ENCODE data around the gene HBP1.
"Not testable (repeated sequence)": the region's sequence is repeated elsewhere in the genome, so short reads cannot be mapped to it uniquely, and the experiment has no call there.

HBP1 gene, protein sequence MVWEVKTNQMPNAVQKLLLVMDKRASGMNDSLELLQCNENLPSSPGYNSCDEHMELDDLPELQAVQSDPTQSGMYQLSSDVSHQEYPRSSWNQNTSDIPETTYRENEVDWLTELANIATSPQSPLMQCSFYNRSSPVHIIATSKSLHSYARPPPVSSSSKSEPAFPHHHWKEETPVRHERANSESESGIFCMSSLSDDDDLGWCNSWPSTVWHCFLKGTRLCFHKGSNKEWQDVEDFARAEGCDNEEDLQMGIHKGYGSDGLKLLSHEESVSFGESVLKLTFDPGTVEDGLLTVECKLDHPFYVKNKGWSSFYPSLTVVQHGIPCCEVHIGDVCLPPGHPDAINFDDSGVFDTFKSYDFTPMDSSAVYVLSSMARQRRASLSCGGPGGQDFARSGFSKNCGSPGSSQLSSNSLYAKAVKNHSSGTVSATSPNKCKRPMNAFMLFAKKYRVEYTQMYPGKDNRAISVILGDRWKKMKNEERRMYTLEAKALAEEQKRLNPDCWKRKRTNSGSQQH

DNA sequence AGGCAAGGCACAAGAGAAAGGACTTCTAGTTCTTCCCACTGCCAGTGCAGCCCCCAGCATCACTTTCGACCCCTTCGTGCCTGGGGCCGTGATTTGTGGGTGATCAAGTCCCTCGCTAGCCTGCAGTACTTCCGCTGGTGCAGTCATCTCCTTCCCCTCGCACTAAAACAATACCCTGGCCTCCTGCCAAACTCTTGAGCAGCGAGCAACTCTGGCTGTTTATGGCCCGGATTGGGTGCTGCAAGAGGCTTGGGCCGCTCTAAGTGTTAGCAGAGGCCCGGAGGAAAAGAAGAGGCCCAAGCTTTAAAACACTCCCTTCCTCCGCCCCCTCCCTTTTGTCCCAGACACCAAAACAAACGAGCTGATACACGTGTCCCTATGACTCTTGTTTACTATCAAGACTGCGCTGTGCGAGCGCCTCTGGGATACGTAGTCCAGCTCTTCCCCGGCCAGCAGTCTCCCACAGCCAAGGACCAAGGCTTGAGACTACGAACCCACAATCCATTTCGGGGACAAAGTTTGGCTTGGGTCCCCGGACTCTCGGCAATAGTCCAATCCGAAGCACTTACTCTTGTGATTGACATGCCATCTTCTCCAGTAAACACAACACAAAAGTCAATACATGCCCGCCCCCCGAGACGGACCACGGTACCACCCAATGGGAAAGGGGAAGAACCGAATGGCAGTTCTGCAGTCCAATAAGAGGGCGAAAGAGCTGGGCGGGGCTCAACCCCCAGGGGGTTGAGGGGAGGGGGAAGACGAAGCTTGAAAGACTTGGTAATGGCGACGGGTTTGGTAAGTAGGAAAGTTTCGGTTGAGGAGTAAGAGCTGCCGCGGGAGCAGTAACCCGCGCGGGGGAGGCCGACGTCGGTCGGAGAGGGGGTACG is at the start of gene HBP1:
TSS of gene HBP1 (plus strand) at position 771 of the 887 bp plus-strand sequence. CDS start 10,891 bp downstream, outside the sequence.
- peak; percentile 98 for DNase-seq

DNA sequence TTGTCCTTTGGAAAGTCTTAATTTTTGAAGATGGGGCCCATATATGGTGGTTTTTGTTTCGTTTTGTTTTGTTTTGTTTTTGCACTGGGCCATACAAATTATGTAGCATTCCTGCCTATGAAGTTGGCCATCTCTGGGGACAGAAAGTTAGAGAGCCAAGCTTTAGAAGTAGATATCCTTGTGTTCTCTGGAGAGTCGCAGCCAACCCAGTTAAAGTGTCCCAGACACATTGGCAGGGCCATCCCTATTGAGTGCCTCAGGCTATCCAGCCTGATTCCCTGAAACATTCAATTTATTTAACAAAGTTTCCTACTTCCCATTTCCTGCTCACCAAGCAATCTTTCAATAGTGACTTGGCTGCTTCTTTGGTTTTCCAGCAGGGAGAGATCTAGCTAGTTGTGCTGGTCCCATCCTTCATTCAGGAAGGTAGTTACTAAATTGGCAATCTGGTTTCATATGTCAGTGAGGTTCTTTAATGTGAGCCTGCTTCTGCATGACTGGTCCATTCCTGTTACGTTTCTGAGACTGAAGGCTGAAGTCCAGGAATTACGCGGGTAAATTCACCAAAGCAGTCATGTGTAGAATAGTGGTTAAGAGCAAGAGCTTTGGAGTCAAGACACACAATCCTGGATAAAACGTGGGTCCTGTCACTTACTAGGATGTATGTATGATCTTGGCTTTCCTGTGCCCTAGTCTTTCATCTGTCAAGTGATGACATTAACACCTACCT is 49.3 kb upstream of the HBP1 start:
- DNase-seq = no peak

DNA sequence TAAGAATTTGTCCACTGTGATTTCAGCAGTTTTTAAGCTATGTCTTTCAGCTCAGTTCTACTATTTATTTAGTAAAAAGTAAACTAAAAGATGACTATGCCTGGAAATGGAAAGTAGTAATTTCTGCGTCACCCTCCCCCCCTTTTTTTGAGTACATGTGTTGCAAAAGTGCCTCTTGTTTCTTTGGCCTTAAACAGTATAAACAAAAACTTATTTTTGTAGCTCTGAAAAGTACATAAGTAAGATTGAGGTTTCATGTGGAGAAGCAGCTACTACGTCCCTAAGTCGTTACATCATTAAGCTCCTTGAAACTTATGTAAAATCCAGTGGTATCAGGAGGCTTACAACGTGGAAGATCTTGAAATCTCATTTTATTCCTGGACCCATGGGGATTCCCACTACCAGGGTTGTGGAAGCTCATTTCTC is 46.3 kb upstream of the HBP1 start:
- no peak for DNase-seq

DNA sequence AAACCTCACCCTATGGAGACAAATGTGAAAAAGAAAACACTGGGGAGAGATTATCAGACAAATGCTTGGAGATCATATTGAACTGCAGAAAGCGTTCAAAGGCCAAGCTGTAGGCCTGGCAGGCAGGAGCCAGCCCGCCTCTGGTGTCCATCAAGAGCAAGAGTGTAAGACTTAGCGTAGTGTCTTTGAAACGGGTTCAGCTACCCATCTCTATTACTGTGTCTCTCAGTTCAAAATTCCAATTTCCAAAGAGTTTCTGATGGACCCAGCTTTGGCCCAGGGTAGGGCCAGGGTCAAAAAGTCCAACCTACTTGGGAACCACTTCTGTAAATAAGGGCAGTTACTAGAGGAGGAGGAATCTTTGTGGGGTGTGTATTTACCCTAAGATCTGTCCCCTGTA is 45.4 kb upstream of the HBP1 start:
- no peak for DNase-seq

DNA sequence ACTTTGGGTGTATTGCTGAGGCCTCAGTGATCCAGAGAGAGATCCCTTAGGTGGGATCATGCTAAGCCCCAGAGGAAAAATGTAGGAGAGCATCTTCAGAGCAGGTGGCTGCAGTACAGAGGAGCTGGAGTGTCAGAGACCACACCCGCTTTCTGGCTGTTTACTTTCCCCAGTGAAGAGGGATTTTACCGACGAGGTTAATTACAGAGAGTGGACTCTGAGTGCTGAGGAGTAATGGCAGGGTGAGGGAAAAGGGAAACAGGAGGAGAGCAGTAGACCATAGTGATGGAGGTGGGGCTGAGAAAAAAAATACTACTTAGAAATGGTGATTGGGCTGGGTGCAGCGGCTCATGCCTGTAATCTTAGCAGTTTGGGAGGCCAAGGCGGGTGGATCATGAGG is 43.3 kb upstream of the HBP1 start:
- no peak for DNase-seq

DNA sequence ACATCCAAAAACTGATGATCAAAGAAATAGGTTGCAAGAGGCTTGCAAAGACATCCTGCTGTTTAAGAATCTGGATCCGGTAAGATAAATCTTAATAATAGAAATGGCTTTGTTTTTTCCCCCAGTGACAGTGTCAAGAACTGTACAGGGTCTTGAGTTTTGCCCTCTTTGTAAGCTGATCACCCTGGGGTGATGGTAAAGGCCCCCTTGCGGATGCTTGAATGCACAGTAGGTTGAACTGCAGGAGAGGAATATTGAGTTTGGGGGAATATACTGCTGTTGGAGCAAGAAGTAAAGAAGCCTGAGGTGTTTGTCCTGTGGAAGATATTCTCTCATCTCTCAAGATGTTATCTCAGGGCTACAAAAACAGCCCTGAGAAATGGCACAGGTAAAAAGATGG is 40.6 kb upstream of the HBP1 start:
- DNase-seq = no peak

DNA sequence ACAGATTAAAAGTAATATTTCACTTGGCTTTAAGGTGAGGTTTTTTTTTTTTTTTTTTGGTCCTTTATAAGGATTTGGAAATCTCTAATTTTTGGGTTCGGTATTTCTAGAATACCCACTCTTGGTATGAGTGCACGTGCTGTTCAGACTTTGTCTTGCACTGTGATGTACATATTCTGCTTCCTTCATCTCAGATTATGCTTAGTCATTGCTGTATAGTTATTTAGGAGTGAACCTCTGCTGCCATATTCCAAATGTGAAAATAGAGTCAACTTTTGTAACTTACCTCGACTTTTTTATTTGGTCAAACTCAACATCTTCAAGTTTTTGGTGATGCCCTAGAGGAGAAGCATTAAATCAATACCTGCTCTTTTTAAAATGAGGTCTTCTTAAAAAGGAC is 40.1 kb upstream of the HBP1 start:
- no peak for DNase-seq

DNA sequence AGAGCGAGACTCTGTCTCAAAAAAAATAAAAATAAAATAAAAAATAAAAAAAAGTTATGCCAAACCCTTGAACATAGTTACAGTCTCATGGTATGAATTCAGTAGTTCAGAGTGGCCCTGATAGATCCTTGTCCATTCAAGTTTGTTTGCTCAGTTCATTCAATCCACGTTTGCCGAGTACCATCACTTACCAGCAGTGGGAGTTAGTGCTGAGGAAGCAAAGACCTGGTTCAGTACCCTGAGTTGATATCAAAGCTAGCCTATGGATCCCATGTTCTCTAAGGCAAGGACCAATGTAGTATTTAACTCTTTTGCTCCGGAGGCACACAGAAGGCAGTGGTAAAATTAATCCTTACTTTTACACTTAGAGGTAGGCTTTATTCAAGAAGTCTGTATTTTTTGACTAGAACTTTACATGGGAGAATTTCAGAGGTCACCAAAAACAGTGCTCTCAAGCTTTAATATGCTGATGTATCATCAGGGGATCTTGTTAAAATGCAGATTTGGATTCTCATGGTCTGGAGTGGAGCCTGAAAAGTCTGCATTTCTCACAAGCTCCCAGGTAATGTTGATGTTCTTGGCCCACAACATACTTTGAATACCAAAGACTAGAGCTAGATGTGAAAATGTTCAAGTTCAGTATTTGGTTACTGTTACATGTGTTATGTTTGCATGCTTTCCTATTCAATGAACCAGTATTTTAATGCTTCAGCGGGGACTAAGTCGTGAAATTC is 38.1 kb upstream of the HBP1 start:
- DNase-seq = no peak

DNA sequence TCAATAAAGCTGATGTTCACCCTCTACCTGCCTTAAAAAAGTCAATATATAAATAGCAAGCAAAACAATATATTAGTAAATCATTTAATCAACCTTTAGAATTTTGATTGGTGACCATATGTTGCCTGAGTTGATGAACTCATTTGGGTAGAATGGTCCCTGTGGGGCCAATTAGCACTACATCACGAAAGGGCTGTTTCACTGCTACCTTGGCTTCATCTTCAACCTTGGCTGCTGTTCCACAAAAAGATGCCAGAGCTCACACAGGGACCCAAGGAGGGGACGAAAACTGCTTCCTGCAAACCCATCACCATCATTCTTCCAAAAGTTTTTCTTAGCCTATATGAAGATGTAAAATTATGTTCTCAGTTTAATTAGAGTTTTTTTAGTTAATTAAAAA is 35.4 kb upstream of the HBP1 start:
- DNase-seq = no peak

DNA sequence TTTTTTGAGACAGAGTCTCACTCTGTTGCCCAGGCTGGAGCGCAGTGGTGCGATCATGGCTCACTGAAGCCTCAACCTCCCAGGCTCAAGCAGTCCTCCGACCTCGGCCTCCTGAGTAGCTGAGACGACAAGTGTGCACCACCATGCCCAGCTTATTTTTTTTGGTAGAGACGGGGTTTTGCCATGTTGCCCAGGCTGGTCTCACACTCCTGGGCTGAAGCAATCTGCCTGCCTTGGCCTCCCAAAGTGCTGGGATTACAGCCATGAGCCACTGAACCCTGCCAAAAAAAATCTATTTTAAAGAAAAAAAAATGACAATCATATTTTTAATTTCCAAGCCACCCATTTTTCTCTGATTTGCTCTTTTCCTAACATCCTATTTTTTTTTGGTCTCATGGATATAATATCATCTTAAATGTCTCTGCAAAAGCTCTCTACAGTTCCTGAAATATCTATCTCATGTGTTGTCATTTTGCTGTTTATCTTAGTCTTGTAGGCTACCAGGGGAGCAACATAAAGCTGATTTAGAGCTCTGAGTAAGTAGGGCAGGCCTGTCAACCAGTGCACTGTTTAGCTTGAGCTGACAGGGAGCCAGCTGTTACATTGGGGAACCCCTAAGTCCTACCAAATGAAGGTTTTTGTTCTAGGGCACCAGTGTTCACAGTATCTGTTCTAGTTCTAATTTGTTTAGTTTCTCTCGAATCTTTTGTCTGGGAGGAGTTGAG is 29.9 kb upstream of the HBP1 start:
- no peak for DNase-seq

DNA sequence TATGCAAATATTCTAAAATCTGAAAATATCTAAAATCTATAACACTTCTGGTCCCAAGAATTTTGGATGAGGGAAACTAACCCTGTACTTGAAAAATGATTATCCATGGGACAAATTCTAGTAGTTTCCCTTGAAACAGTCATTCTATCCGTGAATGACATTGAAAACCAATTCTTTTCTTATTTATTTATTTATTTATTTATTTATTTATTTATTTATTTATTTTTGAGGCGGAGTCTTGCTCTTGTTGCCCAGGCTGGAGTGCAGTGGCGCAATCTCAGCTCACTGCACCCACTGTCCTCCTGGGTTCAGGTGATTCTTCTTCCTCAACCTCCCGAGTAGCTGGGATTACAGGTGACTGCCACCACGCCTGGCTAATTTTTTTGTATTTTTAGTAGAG is 24.9 kb upstream of the HBP1 start:
- DNase-seq = not testable (repeated sequence)

DNA sequence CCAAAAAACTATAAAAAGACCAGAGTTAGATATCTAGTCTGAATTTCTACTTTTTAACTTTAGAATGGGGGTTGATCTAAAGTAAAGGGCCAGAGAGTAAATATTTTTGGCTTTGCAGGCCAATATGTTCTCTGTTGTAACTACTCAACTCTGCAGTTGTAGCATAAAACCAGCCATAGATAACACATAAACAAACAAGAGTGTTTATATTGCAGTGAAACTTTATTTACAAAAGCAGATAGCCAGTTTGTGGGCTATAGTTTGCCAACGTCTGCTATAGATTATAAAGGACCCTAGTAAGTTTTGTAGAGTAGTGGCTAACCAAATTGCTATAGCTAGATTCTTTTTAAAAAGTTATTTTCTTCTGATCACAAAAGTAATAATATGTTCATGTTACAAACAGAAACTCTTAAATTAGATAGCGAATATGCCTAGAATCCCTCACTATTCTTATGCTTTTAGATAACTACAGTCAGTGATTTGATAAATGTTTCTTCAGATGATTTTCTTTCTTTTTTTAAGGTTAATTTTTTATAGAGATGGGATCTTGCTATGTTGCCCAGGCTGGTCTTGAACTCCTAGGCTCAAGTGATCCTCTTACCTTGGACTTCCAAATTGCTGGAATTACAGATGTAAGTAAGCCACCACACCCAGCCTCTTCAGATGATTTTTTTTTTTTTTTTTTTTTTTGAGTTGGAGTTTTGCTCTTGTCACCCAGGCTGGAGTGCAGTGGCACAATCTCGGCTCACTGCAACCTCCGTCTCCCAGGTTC is 23.6 kb upstream of the HBP1 start:
- no peak for DNase-seq

DNA sequence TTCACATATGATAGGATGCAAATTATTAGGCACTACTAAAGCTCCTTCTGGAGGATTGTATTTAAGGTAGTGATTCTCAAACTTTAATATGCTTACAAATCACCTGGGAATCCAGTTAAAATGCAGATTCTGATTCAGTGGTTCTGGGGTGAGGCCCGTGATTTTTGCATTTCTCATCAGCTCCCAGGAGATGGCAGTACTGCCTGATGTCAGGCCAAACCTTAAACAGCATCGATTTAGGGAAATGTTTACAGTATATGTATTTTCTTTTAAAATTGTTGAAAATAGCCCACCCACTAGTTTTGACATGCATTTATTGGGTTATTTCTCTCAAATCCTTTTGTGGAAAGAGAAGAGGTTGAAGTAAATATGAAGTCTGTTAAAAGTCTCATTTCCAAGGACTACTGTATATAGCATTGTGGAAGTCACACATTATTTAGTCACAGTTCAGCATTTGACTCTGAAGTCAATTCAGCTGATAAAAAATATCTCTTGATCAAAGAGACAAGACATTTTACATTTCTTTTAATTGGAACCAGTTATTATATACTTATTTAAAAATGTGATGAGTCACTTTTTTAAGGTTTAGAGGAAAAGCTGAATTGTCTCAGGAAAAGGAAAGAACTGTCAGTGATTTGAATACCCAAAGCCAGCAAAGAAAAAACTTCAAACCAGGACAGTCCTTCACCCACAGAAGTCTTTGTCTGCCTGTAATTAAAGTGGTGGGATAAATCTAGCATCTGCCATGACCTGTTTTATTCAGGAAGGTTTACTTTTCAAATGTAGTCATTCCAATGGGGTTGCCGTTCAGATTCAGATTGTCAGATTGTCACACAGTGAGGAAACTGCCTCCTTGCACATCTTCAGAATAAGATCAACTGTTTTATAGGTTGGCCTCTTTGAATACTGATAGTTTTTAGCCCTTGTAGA is 21.1 kb upstream of the HBP1 start:
- peak in 1 of 2 experiments; percentile 22 for DNase-seq

DNA sequence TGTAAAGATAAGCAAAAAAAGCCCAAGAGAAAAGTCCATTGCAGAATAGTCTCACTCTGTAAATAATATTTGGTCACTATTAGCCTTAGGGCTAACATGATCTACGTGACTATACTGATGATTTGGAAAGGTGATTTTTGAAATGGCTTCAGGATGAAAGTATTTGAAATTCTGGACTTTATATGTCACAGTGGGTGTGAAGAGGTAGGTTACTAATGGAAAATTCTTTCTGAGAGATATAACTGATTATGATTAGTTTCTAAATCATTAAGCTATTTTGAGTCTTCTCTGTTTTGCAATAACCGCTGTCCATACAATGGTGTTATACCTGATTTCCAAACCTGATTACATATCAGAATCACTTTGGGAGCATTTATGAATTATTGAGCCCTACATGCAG is 20.1 kb upstream of the HBP1 start:
- DNase-seq = no peak

DNA sequence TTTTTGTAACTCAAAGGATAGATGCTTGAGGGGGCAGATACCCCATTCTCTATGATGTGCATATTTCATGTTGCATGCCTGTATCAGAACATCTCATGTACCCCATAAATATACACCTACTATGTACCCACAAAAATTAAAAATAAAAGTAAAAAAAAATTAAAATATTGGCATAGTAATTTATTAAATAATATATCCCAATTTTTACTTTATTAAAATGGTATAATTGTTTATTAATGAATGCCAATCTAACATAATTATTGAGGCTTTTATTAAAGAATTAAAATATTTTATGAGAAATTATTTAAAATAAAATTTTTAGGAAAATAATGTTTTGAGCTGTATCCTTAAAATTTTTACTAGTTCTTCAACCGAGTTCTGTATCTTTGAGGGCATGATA is 18.9 kb upstream of the HBP1 start:
- DNase-seq = no peak

DNA sequence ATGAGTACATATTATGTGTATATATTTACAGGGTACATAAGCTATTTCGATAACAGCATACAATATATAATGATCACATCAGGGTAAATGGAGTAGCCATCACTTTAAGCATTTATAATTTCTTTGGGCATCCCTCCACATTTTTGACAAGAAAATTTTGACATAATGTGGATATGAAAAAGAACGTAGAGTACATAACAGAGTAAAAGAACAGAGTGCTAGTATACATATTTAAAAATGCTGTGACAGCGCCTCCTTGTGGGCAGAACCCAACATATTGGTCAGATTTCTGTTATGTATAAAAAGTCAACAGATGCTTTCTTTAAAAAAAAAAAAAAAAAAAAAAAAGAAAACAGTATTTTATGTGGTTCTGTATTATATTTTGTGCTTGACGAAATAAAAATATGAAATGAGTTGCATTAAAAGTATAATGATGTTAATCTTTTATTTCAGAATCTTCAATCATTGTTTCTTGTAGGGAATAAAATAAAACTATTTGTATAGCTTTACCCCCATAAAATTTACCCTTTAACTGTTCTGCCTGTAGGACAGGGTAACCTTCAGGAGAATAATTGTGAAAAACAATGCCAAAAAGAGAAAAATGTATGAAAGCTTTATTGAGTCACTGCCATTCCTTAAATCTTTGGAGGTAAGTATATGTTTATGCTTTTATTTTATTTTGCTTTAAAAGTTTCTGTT is 18.3 kb upstream of the HBP1 start:
- peak; percentile 74 to 83 for DNase-seq

DNA sequence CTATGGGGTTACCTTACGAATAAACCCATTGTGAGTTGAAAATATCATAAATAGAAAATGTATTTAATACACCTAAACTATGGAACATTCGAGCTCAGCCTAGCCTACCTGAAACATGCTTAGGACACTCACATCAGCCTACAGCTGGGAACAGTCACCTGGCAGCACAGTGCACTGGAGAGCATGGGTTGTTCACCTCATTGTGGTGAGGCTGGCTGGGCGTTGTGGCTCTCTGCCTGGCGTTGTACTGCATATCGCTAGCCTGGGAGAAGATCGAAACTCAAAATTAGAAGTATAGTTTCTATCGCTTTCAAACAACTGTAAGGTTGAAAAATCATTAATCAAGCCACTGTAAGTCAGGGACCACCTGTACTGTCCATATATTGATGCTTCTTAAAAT is 17.3 kb upstream of the HBP1 start:
- no peak for DNase-seq

DNA sequence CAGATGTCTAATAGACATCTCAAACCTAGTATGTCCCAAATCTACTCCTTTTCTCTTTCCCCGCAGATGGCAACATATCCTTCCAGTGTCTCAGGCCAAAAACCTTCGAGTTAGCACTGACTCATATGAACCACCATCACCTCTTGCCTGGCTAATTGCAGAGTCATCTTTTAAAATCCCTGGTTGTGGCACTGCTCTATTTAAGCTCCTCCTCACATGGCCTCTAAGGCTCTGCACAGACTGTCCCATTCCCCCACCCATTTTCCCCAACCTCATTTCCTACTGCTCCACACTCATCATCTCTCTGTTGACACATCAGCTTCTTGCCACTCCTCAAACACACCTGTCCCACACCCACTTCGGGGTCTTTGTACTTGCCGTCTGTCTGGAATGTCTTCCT is 16.8 kb upstream of the HBP1 start:
- DNase-seq = no peak

DNA sequence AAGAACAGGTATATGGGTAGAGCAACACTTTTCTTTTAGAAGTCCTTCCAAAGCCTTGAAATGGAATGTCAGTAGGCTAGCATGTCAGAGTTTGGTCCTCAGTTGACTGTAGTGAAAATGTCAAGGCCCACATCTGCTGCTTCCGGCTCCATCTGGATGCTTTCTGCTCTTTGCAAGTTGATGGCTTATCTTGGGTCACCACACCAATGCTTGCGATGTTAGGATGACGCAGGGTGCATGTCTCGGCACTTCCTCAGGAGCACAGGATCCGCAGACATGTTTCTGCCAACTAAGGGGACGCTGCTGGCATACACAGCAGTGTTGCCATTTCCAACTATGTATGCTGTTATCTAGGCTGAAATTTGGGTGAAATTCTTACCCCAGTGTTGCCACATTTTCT is 14.0 kb upstream of the HBP1 start:
- no peak for DNase-seq

All from activated CD4-positive, alpha-beta T cell treated with anti-CD3 and anti-CD28 coated beads, Interleukin-2, amount 50 U/mL, for 4 hours (primary cell).